Endothelial cell (in vitro differentiated cells): ENCODE results near the gene NCAM1. TPM values are rescaled to one million over a fixed set of nuclear protein-coding genes. Genes with fewer than 3 reads are reported as not detected.

Source experiments
- DNase-seq: peaks from one replicate; pipeline ENCODE4 v3.0.0; 2021; ENCODE audit warnings: low spot score
- H3K27ac Mint-ChIP-seq: one replicate; pipeline ENCODE4 v1.8.0; 2021; ENCODE audit warnings: mixed read lengths, inconsistent platforms; ENCODE audit not compliant: unreplicated experiment
- H3K27me3 Mint-ChIP-seq: one replicate; pipeline ENCODE4 v1.8.0; 2021; ENCODE audit warnings: mild to moderate bottlenecking, moderate library complexity, mixed read lengths, inconsistent platforms; ENCODE audit not compliant: unreplicated experiment
- H3K36me3 Mint-ChIP-seq: one replicate; pipeline ENCODE4 v1.8.0; 2021; ENCODE audit warnings: mild to moderate bottlenecking, low read depth, mixed read lengths, inconsistent platforms; ENCODE audit not compliant: unreplicated experiment
- H3K4me1 Mint-ChIP-seq: one replicate; pipeline ENCODE4 v1.8.0; 2021; ENCODE audit warnings: mild to moderate bottlenecking, mixed read lengths, inconsistent platforms; ENCODE audit not compliant: unreplicated experiment
- H3K4me3 Mint-ChIP-seq: one replicate; pipeline ENCODE4 v1.8.0; 2021; ENCODE audit warnings: mild to moderate bottlenecking, mixed read lengths, inconsistent platforms; ENCODE audit not compliant: unreplicated experiment
- H3K9me3 Mint-ChIP-seq: one replicate; pipeline ENCODE4 v1.8.0; 2021; ENCODE audit warnings: mixed read lengths, inconsistent platforms; ENCODE audit not compliant: unreplicated experiment
- CTCF ChIP-seq: fragments of 200-600 bp; sonication (generic); IDR thresholded peaks from one replicate; pipeline ENCODE4 v1.5.0; 2021; ENCODE audit warnings: antibody characterized with exemption; ENCODE audit not compliant: unreplicated experiment
- total RNA-seq: library from RNA; stranded (reverse); fragmentation: NEBNext Ultra II Directional; extraction: Animal tissue kit (Norgen Biotek cat#: 25700); gene quantifications from one replicate; pipeline ENCODE4 v1.2.1, GENCODE V29; 2021; ENCODE audit not compliant: unreplicated experiment

NCAM1 gene
- total RNA-seq, 1 donor from 2014 or later, result 21.9 TPM

- TF ChIP-seq CTCF, result no peak
- H3K9me3 Mint-ChIP-seq, result no peaks in the 10 kb centered on the region
- H3K27me3 Mint-ChIP-seq, result peaks cover 3% of the 10 kb centered on the region
- H3K4me1 Mint-ChIP-seq, result peaks cover 14% of the 10 kb centered on the region
- no peak for DNase-seq
- no peak overlapping the region for H3K27ac Mint-ChIP-seq
- no peaks in the 10 kb centered on the region for H3K36me3 Mint-ChIP-seq
- H3K4me3 Mint-ChIP-seq, result no peak overlapping the region
Observed at GRCh38 chr11:113247221-113247620, 286.0 kb downstream of the NCAM1 start.

GRCh38 chr11:113247966-113248365 lies 286.7 kb downstream of the NCAM1 start:
- no peaks in the 10 kb centered on the region for H3K36me3 Mint-ChIP-seq

DNA sequence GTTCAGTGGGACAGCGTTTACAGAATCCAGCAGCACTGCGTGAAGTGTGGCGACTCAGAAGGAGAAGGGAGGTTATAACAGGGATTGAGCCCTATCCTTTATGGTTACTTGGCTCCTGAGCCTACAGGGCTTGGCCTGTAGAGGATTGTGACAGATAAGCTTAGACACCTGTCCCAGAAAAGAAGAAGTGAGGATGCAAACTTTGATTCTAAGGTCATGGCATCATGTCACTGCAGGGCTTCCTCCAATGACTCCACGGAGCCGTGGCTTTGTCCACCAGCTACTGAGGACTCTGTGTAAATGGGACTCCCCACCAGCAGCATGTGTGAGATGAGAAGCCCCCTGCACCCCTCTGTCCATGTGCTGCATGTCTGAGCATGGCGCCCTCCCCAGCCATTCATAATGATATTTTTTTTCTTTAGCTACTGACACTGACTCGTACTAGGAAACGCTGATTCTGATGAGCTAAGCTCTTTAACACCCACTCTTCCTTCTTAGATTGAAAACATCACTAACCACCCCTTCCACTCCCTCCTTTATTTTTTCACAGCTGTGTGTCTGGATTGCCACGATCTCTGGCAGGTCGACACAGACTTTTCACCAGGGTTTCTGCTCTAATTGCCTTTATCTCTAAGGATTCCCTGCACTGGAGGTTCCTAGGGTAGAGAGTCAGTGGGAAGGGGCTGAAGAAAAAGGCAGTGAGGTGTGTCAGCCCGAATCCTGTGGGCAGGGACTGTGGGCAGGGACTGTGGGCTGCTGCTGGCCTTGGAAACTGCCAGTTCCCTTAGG lies 287.7 kb downstream of the NCAM1 start:
- H3K27ac Mint-ChIP-seq, result no peak overlapping the region
- DNase-seq, result no peak
- H3K9me3 Mint-ChIP-seq, result no peaks in the 10 kb centered on the region
- H3K36me3 Mint-ChIP-seq, result no peaks in the 10 kb centered on the region
- peaks cover under 1% of the 10 kb centered on the region for H3K4me1 Mint-ChIP-seq
- H3K4me3 Mint-ChIP-seq, result no peak overlapping the region
- H3K27me3 Mint-ChIP-seq, result peaks cover 3% of the 10 kb centered on the region
- TF ChIP-seq CTCF, result no peak

More at GRCh38 chr11:113247966-113248365, 286.7 kb downstream of the NCAM1 start:
- no peak for TF ChIP-seq CTCF
- H3K4me3 Mint-ChIP-seq, result no peak overlapping the region
- H3K27ac Mint-ChIP-seq, result no peak overlapping the region
- peaks cover 3% of the 10 kb centered on the region for H3K27me3 Mint-ChIP-seq
- H3K4me1 Mint-ChIP-seq, result peaks cover 10% of the 10 kb centered on the region
- H3K9me3 Mint-ChIP-seq, result no peaks in the 10 kb centered on the region
- no peak for DNase-seq

GRCh38 chr11:113249491-113249763 lies 288.2 kb downstream of the NCAM1 start:
- Mint-ChIP-seq H3K4me1 (no peaks in the 10 kb centered on the region), H3K36me3 (no peaks in the 10 kb centered on the region), H3K9me3 (no peaks in the 10 kb centered on the region), H3K4me3 (no peak overlapping the region), H3K27me3 (peaks cover 3% of the 10 kb centered on the region), H3K27ac (no peak overlapping the region)
- TF ChIP-seq CTCF, result peak; percentile 41
- DNase-seq, result no peak

GRCh38 chr11:113249786-113250185 lies 288.6 kb downstream of the NCAM1 start:
- no peaks in the 10 kb centered on the region for H3K4me1 Mint-ChIP-seq
- no peaks in the 10 kb centered on the region for H3K36me3 Mint-ChIP-seq
- H3K27me3 Mint-ChIP-seq, result peaks cover 3% of the 10 kb centered on the region
- H3K9me3 Mint-ChIP-seq, result no peaks in the 10 kb centered on the region
- H3K4me3 Mint-ChIP-seq, result no peak overlapping the region
- no peak overlapping the region for H3K27ac Mint-ChIP-seq
- DNase-seq, result no peak
- TF ChIP-seq CTCF, result no peak
